IMR-90 (cell line): ENCODE data around the gene KNL1. TPM values are rescaled to one million over a fixed set of nuclear protein-coding genes. Genes with fewer than 3 reads are reported as not detected.

Experiments
- microRNA-seq, 2 experiments: library from miRNA; stranded (forward) in 1 of 2; unstranded in 1 of 2; fragments of 10-50 nt in 1 of 2; fragments of <30 nt in 1 of 2; gene quantifications in 1 of 2; microRNA quantifications in 1 of 2; one replicate each; pipeline versions ENCODE3 to v1.1.0; 2013 to 2020; ENCODE audit not compliant: insufficient read depth in 1 of 2, insufficient read length in 1 of 2, unreplicated experiment in 1 of 2
- polyA plus RNA-seq, 3 experiments: library from polyadenylated mRNA; depleted of rRNA; stranded (reverse); fragments of >200 nt; gene quantifications; 2 replicates each; pipeline ENCODE4 v1.2.3, GENCODE V29; 2012; ENCODE audit warnings: low replicate concordance in 1 of 3
- small RNA-seq, 5 experiments: library from RNA; depleted of rRNA; stranded (forward); fragments of <200 nt; gene quantifications; one replicate each; pipeline ENCODE3, GENCODE V24; 2012
- total RNA-seq: library from RNA; depleted of rRNA; stranded (reverse); fragments of >200 nt; gene quantifications from 2 replicates; pipeline ENCODE4 v1.2.3, GENCODE V29; 2012; rRNA removed

KNL1 gene
- total and polyA plus RNA-seq, 2 of the 4 experiments (the other 2 are of a cell fraction): 3.1 to 25.1 TPM

Small RNA genes lying within 50 kb of the gene (microRNA-seq; reads per million reads assigned to microRNA genes)
- gene RF00017 (ENCODE audit: insufficient read depth, insufficient read length): not detected
- gene RN7SL376P (ENCODE audit: insufficient read depth, insufficient read length): not detected

Small RNA genes lying within 50 kb of the gene (small RNA-seq; reads per million reads assigned to genes)
- gene RF00017 (0 reads per million in 5 experiments), gene RN7SL376P (0 reads per million in 5 experiments)

Other genes with a start within 250 kb of the KNL1 start
- gene PHGR1, start 243.2 kb upstream of the KNL1 start, total RNA-seq: not detected in 2 replicates
- gene PHGR1, start 243.2 kb upstream of the KNL1 start, polyA plus RNA-seq (2012; rRNA removed): not detected in 2 replicates
- under 0.01 and 0.36 TPM in 2 replicates for gene DISP2, start 236.0 kb upstream of the KNL1 start, total RNA-seq
- gene DISP2, start 236.0 kb upstream of the KNL1 start, polyA plus RNA-seq (2012; rRNA removed): 0.34 and 0.42 TPM in 2 replicates
- gene KNSTRN, start 211.5 kb upstream of the KNL1 start, total RNA-seq: 73.5 and 73.6 TPM in 2 replicates
- gene KNSTRN, start 211.5 kb upstream of the KNL1 start, polyA plus RNA-seq (2012; rRNA removed): 31.2 and 33.1 TPM in 2 replicates
- gene IVD, start 188.5 kb upstream of the KNL1 start, total RNA-seq: 27.5 and 31.7 TPM in 2 replicates
- gene IVD, start 188.5 kb upstream of the KNL1 start, polyA plus RNA-seq (2012; rRNA removed): 38.3 and 41.1 TPM in 2 replicates
- 3.0 and 3.6 TPM in 2 replicates for gene BAHD1, start 153.3 kb upstream of the KNL1 start, total RNA-seq
- 8.1 and 8.7 TPM in 2 replicates for gene BAHD1, start 153.3 kb upstream of the KNL1 start, polyA plus RNA-seq (2012; rRNA removed)
- gene CHST14, start 123.3 kb upstream of the KNL1 start, total RNA-seq: 3.3 and 3.8 TPM in 2 replicates
- gene CHST14, start 123.3 kb upstream of the KNL1 start, polyA plus RNA-seq (2012; rRNA removed): 19.5 and 20.6 TPM in 2 replicates
- gene CCDC32, start 29.2 kb upstream of the KNL1 start, total RNA-seq: 13.3 and 15.1 TPM in 2 replicates
- 10.8 and 14.8 TPM in 2 replicates for gene CCDC32, start 29.2 kb upstream of the KNL1 start, polyA plus RNA-seq (2012; rRNA removed)
- gene RPUSD2, start 24.9 kb upstream of the KNL1 start, total RNA-seq: 11.9 and 13.4 TPM in 2 replicates
- 7.2 and 7.4 TPM in 2 replicates for gene RPUSD2, start 24.9 kb upstream of the KNL1 start, polyA plus RNA-seq (2012; rRNA removed)
- 7.8 and 8.4 TPM in 2 replicates for gene RAD51, start 100.9 kb downstream of the KNL1 start, total RNA-seq
- gene RAD51, start 100.9 kb downstream of the KNL1 start, polyA plus RNA-seq (2012; rRNA removed): 6.5 and 6.8 TPM in 2 replicates
- gene RMDN3, start 161.0 kb downstream of the KNL1 start, total RNA-seq: 14.7 and 17.5 TPM in 2 replicates
- 23.4 and 25.7 TPM in 2 replicates for gene RMDN3, start 161.0 kb downstream of the KNL1 start, polyA plus RNA-seq (2012; rRNA removed)
- gene GCHFR, start 169.8 kb downstream of the KNL1 start, total RNA-seq: 1.4 and 2.3 TPM in 2 replicates
- gene GCHFR, start 169.8 kb downstream of the KNL1 start, polyA plus RNA-seq (2012; rRNA removed): 6.5 and 6.8 TPM in 2 replicates
- gene C15orf62, start 175.7 kb downstream of the KNL1 start, total RNA-seq: under 0.01 TPM in 1 of 2 replicates, not detected in the other
- gene C15orf62, start 175.7 kb downstream of the KNL1 start, polyA plus RNA-seq (2012; rRNA removed): not detected in 2 replicates
- gene ZFYVE19, start 212.8 kb downstream of the KNL1 start, total RNA-seq: 22.6 and 22.8 TPM in 2 replicates
- gene ZFYVE19, start 212.8 kb downstream of the KNL1 start, polyA plus RNA-seq (2012; rRNA removed): 27.3 and 29.6 TPM in 2 replicates
- 58.3 and 107 TPM in 2 replicates for gene DNAJC17, start 213.2 kb downstream of the KNL1 start, total RNA-seq
- 58.6 and 77.1 TPM in 2 replicates for gene DNAJC17, start 213.2 kb downstream of the KNL1 start, polyA plus RNA-seq (2012; rRNA removed)
- not detected in 2 replicates for gene PPP1R14D, start 234.5 kb downstream of the KNL1 start, total RNA-seq
- not detected in 2 replicates for gene PPP1R14D, start 234.5 kb downstream of the KNL1 start, polyA plus RNA-seq (2012; rRNA removed)
- gene SPINT1, start 249.8 kb downstream of the KNL1 start, total RNA-seq: 0.56 and 0.90 TPM in 2 replicates
- 1.8 and 2.1 TPM in 2 replicates for gene SPINT1, start 249.8 kb downstream of the KNL1 start, polyA plus RNA-seq (2012; rRNA removed)